CD4-positive, alpha-beta T cell (primary cell): ENCODE measurements around the gene SCIN. TPM values are rescaled to one million over a fixed set of nuclear protein-coding genes. Genes with fewer than 3 reads are reported as not detected.

Experiments
- ATAC-seq: fragments of 200-7000 bp; cut with Tn5 transposase; one replicate; pipeline ENCODE4 v1.10.0; 2022; ENCODE audit warnings: mild to moderate bottlenecking; ENCODE audit not compliant: poor library complexity
- CTCF ChIA-PET: fragments of 350-600 bp; sonication (Branson Sonifier 250); formaldehyde crosslinking; loops from one replicate; lab custom pipeline; 2021; ENCODE audit warnings: antibody characterized with exemption, inconsistent platforms; lab: Charles Lee
- POLR2A ChIA-PET: fragments of 350-600 bp; sonication (Branson Sonifier 250); formaldehyde crosslinking; loops from one replicate; lab custom pipeline; 2021; ENCODE audit warnings: antibody characterized with exemption, inconsistent platforms; lab: Charles Lee
- DNase-seq, 14 experiments: peaks; one replicate each; pipeline ENCODE4 v3.0.0-alpha.2; 2013 to 2020; ENCODE audit warnings: mixed read lengths in 2 of 14
- H3K27ac ChIP-seq, 2 donors: one replicate each; pipeline versions ENCODE4 v1.5.1 to v1.7.0; 2013; ENCODE audit warnings: low read length in 2 of 2, low read depth in 1 of 2, mild to moderate bottlenecking in 1 of 2
- H3K27me3 ChIP-seq, 2 experiments: 1 replicate in 1 of 2; 2 replicates in 1 of 2; pipeline versions ENCODE4 v1.6.1 to v1.7.0; 2013; ENCODE audit warnings: low read length in 2 of 2, control low read depth in 1 of 2, mild to moderate bottlenecking in 1 of 2, moderate library complexity in 1 of 2; ENCODE audit not compliant: insufficient read depth in 2 of 2, control insufficient read depth in 1 of 2
- H3K36me3 ChIP-seq: one replicate; pipeline ENCODE4 v1.6.1; 2013; ENCODE audit warnings: low read length, control low read depth; ENCODE audit not compliant: insufficient read depth
- H3K4me1 ChIP-seq: one replicate; pipeline ENCODE4 v1.6.1; 2013; ENCODE audit warnings: low read length, control low read depth; ENCODE audit not compliant: insufficient read depth
- H3K4me3 ChIP-seq: one replicate; pipeline ENCODE4 v1.5.1; 2013; ENCODE audit warnings: mild to moderate bottlenecking, low read length, moderate library complexity
- H3K9me3 ChIP-seq, 2 experiments: 1 replicate in 1 of 2; 2 replicates in 1 of 2; pipeline versions ENCODE4 v1.6.1 to v1.7.0; 2013; ENCODE audit warnings: low read length in 2 of 2, mild to moderate bottlenecking in 2 of 2, control low read depth in 1 of 2, moderate library complexity in 1 of 2; ENCODE audit not compliant: control insufficient read depth in 1 of 2, insufficient read depth in 1 of 2
- H3K27ac Mint-ChIP-seq: one replicate; pipeline ENCODE4 v1.8.0; 2020; ENCODE audit warnings: mixed read lengths
- H3K27me3 Mint-ChIP-seq: one replicate; pipeline ENCODE4 v1.8.0; 2021; ENCODE audit warnings: mixed read lengths
- H3K36me3 Mint-ChIP-seq: one replicate; pipeline ENCODE4 v1.8.0; 2021; ENCODE audit warnings: low read depth, mixed read lengths
- H3K4me1 Mint-ChIP-seq: one replicate; pipeline ENCODE4 v1.8.0; 2021; ENCODE audit warnings: low read depth, mixed read lengths
- H3K4me3 Mint-ChIP-seq: one replicate; pipeline ENCODE4 v1.8.0; 2020; ENCODE audit warnings: mild to moderate bottlenecking, mixed read lengths
- H3K9me3 Mint-ChIP-seq: one replicate; pipeline ENCODE4 v1.8.0; 2020; ENCODE audit warnings: mixed read lengths
- intact Hi-C, 2 experiments: fragments of 100-400 bp; cut with DNase I in 1 of 2; cut with micrococcal nuclease in 1 of 2; formaldehyde crosslinking; loops; one replicate each; pipeline versions ENCODE4 v1.15.1 to v1.9.0; 2023 to 2025; cut with DNase I, micrococcal nuclease
- total RNA-seq, 174 experiments: library from RNA in 2 of 174; stranded (reverse) in 2 of 174; gene quantifications; one replicate each; pipeline ENCODE4 v1.2.3 and lab custom pipeline; 2021 to 2026
- TF ChIP-seq, protein P1 (sequence below): fragments of 200-600 bp; IDR thresholded peaks from one replicate; pipeline ENCODE4 v1.8.0; 2022; ENCODE audit warnings: antibody characterized with exemption, mild to moderate bottlenecking

Gene SCIN
- total RNA-seq, 2 experiments from 2014 or later, result 0.08 TPM; not detected in 1

- H3K9me3 Mint-ChIP-seq, result no peaks in the 10 kb centered on the region
- DNase-seq, result no peak
- POLR2A ChIA-PET, result no interaction called here
- TF ChIP-seq, protein P1, sequence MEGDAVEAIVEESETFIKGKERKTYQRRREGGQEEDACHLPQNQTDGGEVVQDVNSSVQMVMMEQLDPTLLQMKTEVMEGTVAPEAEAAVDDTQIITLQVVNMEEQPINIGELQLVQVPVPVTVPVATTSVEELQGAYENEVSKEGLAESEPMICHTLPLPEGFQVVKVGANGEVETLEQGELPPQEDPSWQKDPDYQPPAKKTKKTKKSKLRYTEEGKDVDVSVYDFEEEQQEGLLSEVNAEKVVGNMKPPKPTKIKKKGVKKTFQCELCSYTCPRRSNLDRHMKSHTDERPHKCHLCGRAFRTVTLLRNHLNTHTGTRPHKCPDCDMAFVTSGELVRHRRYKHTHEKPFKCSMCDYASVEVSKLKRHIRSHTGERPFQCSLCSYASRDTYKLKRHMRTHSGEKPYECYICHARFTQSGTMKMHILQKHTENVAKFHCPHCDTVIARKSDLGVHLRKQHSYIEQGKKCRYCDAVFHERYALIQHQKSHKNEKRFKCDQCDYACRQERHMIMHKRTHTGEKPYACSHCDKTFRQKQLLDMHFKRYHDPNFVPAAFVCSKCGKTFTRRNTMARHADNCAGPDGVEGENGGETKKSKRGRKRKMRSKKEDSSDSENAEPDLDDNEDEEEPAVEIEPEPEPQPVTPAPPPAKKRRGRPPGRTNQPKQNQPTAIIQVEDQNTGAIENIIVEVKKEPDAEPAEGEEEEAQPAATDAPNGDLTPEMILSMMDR, result no peak
- Histone ChIP-seq H3K27me3 (no peaks in the 10 kb centered on the region), H3K36me3 (no peaks in the 10 kb centered on the region), H3K4me3 (no peak overlapping the region), H3K27ac (no peak overlapping the region), H3K9me3 (no peaks in the 10 kb centered on the region), H3K4me1 (no peaks in the 10 kb centered on the region)
- H3K27me3 Mint-ChIP-seq, result no peaks in the 10 kb centered on the region
- H3K4me3 Mint-ChIP-seq, result no peak overlapping the region
- ATAC-seq, result no peak
- no peak overlapping the region for H3K27ac Mint-ChIP-seq
- intact Hi-C loops, result no loop called here
- CTCF ChIA-PET, result no interaction called here
- no peaks in the 10 kb centered on the region for H3K36me3 Mint-ChIP-seq
- no peaks in the 10 kb centered on the region for H3K4me1 Mint-ChIP-seq
These were observed 79.6 kb downstream of the SCIN start for GRCh38 chr7:12650080-12650479.

DNA sequence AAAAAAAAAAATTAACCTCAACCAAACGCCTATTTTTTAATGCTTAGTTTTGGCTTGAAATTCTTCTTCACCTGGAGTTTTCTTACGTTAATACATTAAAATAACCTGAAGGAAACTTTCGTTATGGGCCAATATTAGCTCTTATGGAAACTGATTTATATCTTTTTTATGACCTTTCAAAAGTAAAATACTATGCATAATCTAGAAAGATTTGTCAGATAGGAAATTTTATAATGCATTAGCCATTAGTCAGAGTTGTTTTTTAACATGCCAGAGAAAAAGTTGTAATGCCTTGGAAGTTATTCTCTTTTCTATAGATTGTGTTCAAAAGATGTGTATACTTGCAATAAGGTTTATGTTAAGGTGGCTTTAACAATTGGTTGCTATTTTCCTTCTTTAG is 82.6 kb downstream of the SCIN start:
- Mint-ChIP-seq H3K4me3 (no peak overlapping the region), H3K9me3 (no peaks in the 10 kb centered on the region), H3K27ac (no peak overlapping the region), H3K4me1 (no peaks in the 10 kb centered on the region), H3K27me3 (no peaks in the 10 kb centered on the region), H3K36me3 (no peaks in the 10 kb centered on the region)
- no peaks in the 10 kb centered on the region for H3K4me1 ChIP-seq
- ATAC-seq (no peak), DNase-seq (no peak)
- H3K27me3 ChIP-seq, result no peaks in the 10 kb centered on the region
- no peak overlapping the region for H3K27ac ChIP-seq
- intact Hi-C loops, result no loop called here
- H3K9me3 ChIP-seq, result no peaks in the 10 kb centered on the region
- CTCF ChIA-PET, result interaction anchor here (0.6 to 1.3 kb wide), 2 partner anchors 14 to 33 kb away, joined by 3 read pairs; no protein-coding TSS in a partner anchor
- TF ChIP-seq, protein P1, result no peak
- POLR2A ChIA-PET, result no interaction called here
- no peak overlapping the region for H3K4me3 ChIP-seq
- no peaks in the 10 kb centered on the region for H3K36me3 ChIP-seq

DNA sequence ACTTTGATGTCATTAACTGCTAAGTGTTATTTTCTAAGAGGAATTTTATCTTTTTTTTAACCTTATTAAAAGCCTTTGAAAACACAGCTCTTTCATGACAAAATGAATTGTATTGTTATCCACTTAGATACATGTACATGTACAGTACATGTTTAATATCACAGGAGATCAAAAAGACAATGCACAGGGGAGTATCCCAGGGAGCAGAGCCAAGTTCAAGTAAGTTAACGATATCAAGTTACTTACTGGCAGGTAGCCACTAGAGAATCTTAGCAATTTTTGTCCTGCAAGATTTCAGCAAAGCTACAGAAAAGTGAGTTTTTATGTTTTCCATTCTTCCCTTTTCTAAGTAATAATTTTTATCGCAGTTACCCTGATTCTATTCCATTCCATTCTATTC is 83.0 kb downstream of the SCIN start:
- Mint-ChIP-seq H3K27ac (no peak overlapping the region), H3K9me3 (no peaks in the 10 kb centered on the region), H3K4me1 (no peaks in the 10 kb centered on the region), H3K36me3 (no peaks in the 10 kb centered on the region), H3K27me3 (no peaks in the 10 kb centered on the region), H3K4me3 (no peak overlapping the region)
- POLR2A ChIA-PET, result no interaction called here
- intact Hi-C loops, result no loop called here
- Histone ChIP-seq H3K9me3 (no peaks in the 10 kb centered on the region), H3K4me3 (no peak overlapping the region), H3K27ac (no peak overlapping the region), H3K36me3 (no peaks in the 10 kb centered on the region), H3K27me3 (no peaks in the 10 kb centered on the region), H3K4me1 (no peaks in the 10 kb centered on the region)
- CTCF ChIA-PET, result interaction anchor here (1.3 kb wide), 1 partner anchor 33 kb away, joined by 3 read pairs; no protein-coding TSS in a partner anchor
- TF ChIP-seq, protein P1, result no peak
- ATAC-seq (no peak), DNase-seq (no peak)
